ENCODE data around the gene ZDHHC11B. TPM values are rescaled to one million over a fixed set of nuclear protein-coding genes. Genes with fewer than 3 reads are reported as not detected.
A peak's percentile ranks its signal among the peaks of the same experiment; 100 is the strongest.
"Not testable (repeated sequence)": the region's sequence is repeated elsewhere in the genome, so short reads cannot be mapped to it uniquely, and the experiment has no call there.

ZDHHC11B gene
- total and polyA plus RNA-seq, 2 donors (not counting 1 experiment from before 2014, with no cell fraction given): under 0.01 TPM; not detected in 1

DNA sequence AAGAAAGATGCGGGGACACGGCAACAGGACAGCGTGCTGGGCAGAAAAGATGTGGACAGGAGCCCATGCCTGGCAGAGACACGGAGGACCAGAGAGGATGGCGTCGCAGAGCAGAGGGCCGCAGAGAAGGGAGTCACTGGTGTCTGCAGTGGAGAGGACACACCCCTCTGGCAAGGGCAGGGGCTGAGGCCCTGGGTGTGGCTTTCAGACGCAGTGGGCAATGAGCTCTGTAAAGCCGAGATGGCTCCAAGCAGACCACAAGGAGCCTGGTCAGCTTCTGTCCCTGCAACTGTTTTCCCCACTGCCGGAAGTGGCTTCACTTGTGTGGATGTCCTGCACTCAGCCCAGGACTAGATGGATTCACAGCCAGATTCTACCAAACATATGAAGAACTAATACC, 4.2 kb upstream of the ZDHHC11B start:
- H3K4me1 ChIP-seq (ENCODE audit: control insufficient read depth, extremely low read depth, insufficient read depth, low read length); H3K27ac ChIP-seq (ENCODE audit: insufficient read depth, low read length); H3K9me3 ChIP-seq (ENCODE audit: control insufficient read depth, insufficient read depth, low read depth, low read length); H3K36me3 ChIP-seq (ENCODE audit: control insufficient read depth, insufficient read depth, low read length); H3K4me2 ChIP-seq (ENCODE audit: extremely low read depth, insufficient read depth, low read length); DNase-seq (ENCODE audit: low read depth in 2 of 2); H2AFZ ChIP-seq (ENCODE audit: low read length); H3K9ac ChIP-seq (ENCODE audit: insufficient read depth, low read length); H3K79me2 ChIP-seq (ENCODE audit: control insufficient read depth, insufficient read depth, low read length); H3K4me3 ChIP-seq (replicated peaks in 1 of 4; ENCODE audit: control extremely low read depth in 1 of 4, insufficient read depth in 1 of 4, low read depth in 3 of 4, low read length in 4 of 4); H4K20me1 ChIP-seq (ENCODE audit: control insufficient read depth, extremely low read depth, insufficient read depth, low read length); H3K27me3 ChIP-seq (ENCODE audit: control insufficient read depth, insufficient read depth, low read length): not testable (repeated sequence)

DNA sequence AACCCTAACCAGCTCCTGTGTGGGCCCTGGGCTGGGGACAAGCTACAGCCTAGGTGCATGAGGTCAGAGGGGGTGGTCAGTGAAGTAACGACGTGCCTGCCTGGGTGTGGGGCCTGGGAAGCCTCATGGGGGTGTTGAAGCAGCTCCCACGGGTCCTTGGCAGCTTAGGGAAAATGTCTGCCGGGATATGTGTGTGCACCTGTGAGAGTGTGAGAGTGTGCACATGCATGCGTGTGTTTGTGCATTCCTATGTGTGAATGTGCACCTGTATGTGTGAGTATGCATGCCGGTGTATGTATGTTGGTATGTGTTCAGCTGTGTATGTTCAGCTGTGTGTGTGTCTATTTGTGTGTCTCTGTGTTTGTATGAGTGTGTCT, 3.3 kb upstream of the ZDHHC11B start:
- H3K4me2 ChIP-seq (ENCODE audit: extremely low read depth, insufficient read depth, low read length); H3K27ac ChIP-seq (ENCODE audit: insufficient read depth, low read length); H3K4me3 ChIP-seq (replicated peaks in 1 of 4; ENCODE audit: control extremely low read depth in 1 of 4, insufficient read depth in 1 of 4, low read depth in 3 of 4, low read length in 4 of 4); H3K9me3 ChIP-seq (ENCODE audit: control insufficient read depth, insufficient read depth, low read depth, low read length); H3K27me3 ChIP-seq (ENCODE audit: control insufficient read depth, insufficient read depth, low read length); H3K4me1 ChIP-seq (ENCODE audit: control insufficient read depth, extremely low read depth, insufficient read depth, low read length); H3K79me2 ChIP-seq (ENCODE audit: control insufficient read depth, insufficient read depth, low read length); H4K20me1 ChIP-seq (ENCODE audit: control insufficient read depth, extremely low read depth, insufficient read depth, low read length); H3K9ac ChIP-seq (ENCODE audit: insufficient read depth, low read length); DNase-seq (ENCODE audit: low read depth in 2 of 2); H2AFZ ChIP-seq (ENCODE audit: low read length); H3K36me3 ChIP-seq (ENCODE audit: control insufficient read depth, insufficient read depth, low read length): not testable (repeated sequence)

DNA sequence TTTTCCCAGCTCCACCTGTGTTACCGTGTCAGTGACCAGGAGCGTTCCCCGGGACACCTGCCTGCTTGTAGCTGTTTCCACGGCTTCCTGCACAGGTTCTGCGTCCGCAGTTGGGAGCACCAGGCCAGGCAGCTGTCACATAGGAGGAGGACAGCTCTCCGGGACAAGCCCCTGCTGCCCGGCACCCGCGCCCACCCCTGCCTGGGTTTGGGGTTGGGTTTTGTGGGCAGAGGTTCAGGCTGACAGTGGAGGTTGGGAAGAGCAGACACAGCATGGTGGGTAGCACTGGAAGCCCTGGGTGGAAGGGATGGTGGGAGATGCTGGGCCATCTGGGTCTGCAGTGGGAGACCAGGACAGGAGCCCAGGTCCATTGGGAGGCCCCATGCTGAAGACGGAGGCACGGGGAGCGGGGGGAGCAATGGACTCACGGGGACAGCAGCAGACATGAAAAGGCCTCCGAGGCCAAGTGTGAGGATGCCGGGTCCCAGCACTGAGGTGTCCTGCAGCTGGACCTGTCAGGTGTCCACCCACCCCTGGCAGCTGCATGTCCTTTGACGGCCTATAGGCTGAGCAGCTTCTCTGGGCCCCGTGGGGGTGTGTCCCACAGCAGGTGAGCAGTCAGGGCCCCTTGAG, 2.8 kb upstream of the ZDHHC11B start:
- H3K9ac ChIP-seq (ENCODE audit: insufficient read depth, low read length); H3K79me2 ChIP-seq (ENCODE audit: control insufficient read depth, insufficient read depth, low read length); H3K27me3 ChIP-seq (ENCODE audit: control insufficient read depth, insufficient read depth, low read length); H3K4me2 ChIP-seq (ENCODE audit: extremely low read depth, insufficient read depth, low read length); H3K36me3 ChIP-seq (ENCODE audit: control insufficient read depth, insufficient read depth, low read length); H3K9me3 ChIP-seq (ENCODE audit: control insufficient read depth, insufficient read depth, low read depth, low read length); H4K20me1 ChIP-seq (ENCODE audit: control insufficient read depth, extremely low read depth, insufficient read depth, low read length); H3K27ac ChIP-seq (ENCODE audit: insufficient read depth, low read length); H3K4me3 ChIP-seq (replicated peaks in 1 of 4; ENCODE audit: control extremely low read depth in 1 of 4, insufficient read depth in 1 of 4, low read depth in 3 of 4, low read length in 4 of 4); DNase-seq (ENCODE audit: low read depth in 2 of 2); H2AFZ ChIP-seq (ENCODE audit: low read length); H3K4me1 ChIP-seq (ENCODE audit: control insufficient read depth, extremely low read depth, insufficient read depth, low read length): not testable (repeated sequence)

DNA sequence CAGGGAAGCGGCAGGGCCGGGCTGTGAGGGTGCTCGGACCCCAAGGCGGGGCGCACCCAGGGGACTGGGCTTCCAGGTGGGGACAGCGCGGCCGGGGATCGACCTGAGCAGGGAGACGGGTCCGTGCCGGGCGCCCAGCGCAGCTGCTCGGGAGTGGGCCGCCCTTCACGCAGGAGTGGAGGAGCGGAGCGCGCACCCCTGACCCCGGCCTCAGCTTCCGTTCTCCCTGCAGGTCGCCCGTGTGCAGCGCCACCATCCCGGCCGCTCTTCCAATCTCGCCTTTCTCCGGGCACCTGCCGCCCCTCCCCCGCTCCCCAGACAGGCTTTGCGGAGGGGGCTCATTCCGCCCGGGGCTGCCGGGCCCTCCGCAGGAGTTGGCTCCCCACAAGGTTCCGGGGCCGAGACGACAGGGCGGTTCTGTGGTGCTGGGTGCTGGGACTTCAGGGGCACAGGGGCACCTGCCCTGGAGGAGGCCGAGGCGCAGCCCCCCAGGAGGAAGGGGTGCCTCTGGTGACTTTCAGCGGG, 714 bp upstream of the ZDHHC11B start:
- DNase-seq (ENCODE audit: low read depth in 2 of 2); H2AFZ ChIP-seq (ENCODE audit: low read length); H3K9me3 ChIP-seq (ENCODE audit: control insufficient read depth, insufficient read depth, low read depth, low read length); H3K36me3 ChIP-seq (ENCODE audit: control insufficient read depth, insufficient read depth, low read length); H3K27ac ChIP-seq (ENCODE audit: insufficient read depth, low read length); H3K27me3 ChIP-seq (ENCODE audit: control insufficient read depth, insufficient read depth, low read length); H3K79me2 ChIP-seq (ENCODE audit: control insufficient read depth, insufficient read depth, low read length); H3K9ac ChIP-seq (ENCODE audit: insufficient read depth, low read length); H3K4me1 ChIP-seq (ENCODE audit: control insufficient read depth, extremely low read depth, insufficient read depth, low read length); H4K20me1 ChIP-seq (ENCODE audit: control insufficient read depth, extremely low read depth, insufficient read depth, low read length); H3K4me2 ChIP-seq (ENCODE audit: extremely low read depth, insufficient read depth, low read length): not testable (repeated sequence)
- H3K4me3 ChIP-seq (replicated peaks in 1 of 4; ENCODE audit: control extremely low read depth in 1 of 4, insufficient read depth in 1 of 4, low read depth in 3 of 4, low read length in 4 of 4): peak overlapping the region in 1 of 4 experiments; percentile 50

DNA sequence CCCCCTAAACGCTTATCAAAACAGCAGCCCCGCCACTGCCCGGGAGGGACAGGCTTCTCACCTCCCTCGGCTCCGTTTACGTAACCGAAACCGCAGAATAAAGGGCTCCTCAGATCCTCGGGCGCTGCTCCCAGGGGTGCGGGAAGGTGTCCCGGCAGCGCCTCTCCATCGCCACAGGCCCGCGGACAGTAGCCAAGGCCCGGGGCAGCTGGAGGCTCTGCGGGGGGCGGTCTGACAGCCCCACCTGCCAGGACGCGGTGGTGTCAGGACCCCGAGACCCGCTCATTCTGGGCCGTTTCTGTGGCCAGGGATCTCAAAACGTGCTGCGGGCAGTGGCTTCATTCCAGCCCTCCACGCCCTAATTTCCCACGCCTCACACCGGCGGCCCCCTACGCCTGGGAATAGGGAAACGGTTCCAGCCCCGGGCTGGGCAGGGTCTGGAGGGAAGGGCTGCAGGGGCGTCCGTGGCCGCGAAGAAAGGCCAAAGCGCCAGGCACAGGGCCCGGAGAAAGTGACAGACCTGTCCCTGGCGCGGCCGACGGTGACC, 575 bp downstream of the ZDHHC11B start:
- not testable (repeated sequence) for H3K9me3 ChIP-seq (ENCODE audit: control insufficient read depth, insufficient read depth, low read depth, low read length); H3K27ac ChIP-seq (ENCODE audit: insufficient read depth, low read length); H3K79me2 ChIP-seq (ENCODE audit: control insufficient read depth, insufficient read depth, low read length); DNase-seq (ENCODE audit: low read depth in 2 of 2); H3K9ac ChIP-seq (ENCODE audit: insufficient read depth, low read length); H2AFZ ChIP-seq (ENCODE audit: low read length); H4K20me1 ChIP-seq (ENCODE audit: control insufficient read depth, extremely low read depth, insufficient read depth, low read length); H3K4me1 ChIP-seq (ENCODE audit: control insufficient read depth, extremely low read depth, insufficient read depth, low read length); H3K36me3 ChIP-seq (ENCODE audit: control insufficient read depth, insufficient read depth, low read length); H3K27me3 ChIP-seq (ENCODE audit: control insufficient read depth, insufficient read depth, low read length)
- Histone ChIP-seq H3K4me2 (ENCODE audit: extremely low read depth, insufficient read depth, low read length) (peak overlapping the region; percentile 51), H3K4me3 (replicated peaks in 1 of 4; ENCODE audit: control extremely low read depth in 1 of 4, insufficient read depth in 1 of 4, low read depth in 3 of 4, low read length in 4 of 4) (peak overlapping the region in 2 of 4 experiments; percentile 4 to 20)

DNA sequence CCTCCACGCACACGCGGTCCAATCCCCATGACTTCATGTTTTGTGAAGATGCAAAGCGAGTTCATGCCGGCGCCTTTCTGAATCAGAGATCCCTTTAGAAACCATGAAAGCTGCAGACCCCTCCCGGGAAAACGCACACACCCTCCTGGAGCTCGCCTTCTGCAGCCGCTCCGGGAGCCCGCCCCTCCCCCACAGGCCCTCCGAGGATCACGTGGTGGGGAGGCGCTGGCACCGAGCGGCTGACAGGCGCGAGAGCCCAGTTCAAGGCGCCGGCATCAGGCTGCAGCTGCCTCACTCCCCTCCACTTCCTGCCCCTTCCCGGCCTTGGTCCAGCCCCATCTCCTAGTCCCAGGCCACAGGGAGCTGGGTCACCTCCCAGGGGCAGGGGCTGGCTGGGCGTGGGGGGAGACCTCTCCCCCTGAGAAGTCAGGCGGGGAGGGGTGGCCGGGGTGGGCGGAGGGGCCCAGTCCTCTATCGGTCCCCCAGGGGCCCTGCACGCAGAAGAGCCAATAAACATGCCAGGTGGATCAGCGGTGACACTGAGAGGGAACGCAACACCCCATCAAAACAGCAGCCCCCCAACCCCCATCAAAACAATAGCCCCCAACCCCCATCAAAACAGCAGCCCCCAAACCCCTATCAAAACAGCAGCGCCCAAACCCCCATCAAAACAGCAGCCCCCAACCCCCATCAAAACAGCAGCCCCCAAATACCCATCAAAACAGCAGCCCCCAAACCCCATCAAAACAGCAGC, 1.3 kb downstream of the ZDHHC11B start:
- not testable (repeated sequence) for H3K27me3 ChIP-seq (ENCODE audit: control insufficient read depth, insufficient read depth, low read length); H3K4me1 ChIP-seq (ENCODE audit: control insufficient read depth, extremely low read depth, insufficient read depth, low read length); H3K9me3 ChIP-seq (ENCODE audit: control insufficient read depth, insufficient read depth, low read depth, low read length); H3K36me3 ChIP-seq (ENCODE audit: control insufficient read depth, insufficient read depth, low read length); H3K79me2 ChIP-seq (ENCODE audit: control insufficient read depth, insufficient read depth, low read length); H3K4me2 ChIP-seq (ENCODE audit: extremely low read depth, insufficient read depth, low read length); H3K27ac ChIP-seq (ENCODE audit: insufficient read depth, low read length); H2AFZ ChIP-seq (ENCODE audit: low read length); DNase-seq (ENCODE audit: low read depth in 2 of 2); H4K20me1 ChIP-seq (ENCODE audit: control insufficient read depth, extremely low read depth, insufficient read depth, low read length); H3K9ac ChIP-seq (ENCODE audit: insufficient read depth, low read length)
- H3K4me3 ChIP-seq (replicated peaks in 1 of 4; ENCODE audit: control extremely low read depth in 1 of 4, insufficient read depth in 1 of 4, low read depth in 3 of 4, low read length in 4 of 4): peak overlapping the region in 1 of 4 experiments; percentile 7
